GM19463 (cell line): ENCODE data around the gene PDCD11.
"Not testable (repeated sequence)": the region's sequence is repeated elsewhere in the genome, so short reads cannot be mapped to it uniquely, and the experiment has no call there.

Source experiments
- ATAC-seq: cut with Tn5 transposase; IDR thresholded peaks from one replicate; pipeline ENCODE4 v1.9.1; 2021; ENCODE audit warnings: mild to moderate bottlenecking, moderate library complexity; ENCODE audit not compliant: unreplicated experiment

The PDCD11 gene

DNA sequence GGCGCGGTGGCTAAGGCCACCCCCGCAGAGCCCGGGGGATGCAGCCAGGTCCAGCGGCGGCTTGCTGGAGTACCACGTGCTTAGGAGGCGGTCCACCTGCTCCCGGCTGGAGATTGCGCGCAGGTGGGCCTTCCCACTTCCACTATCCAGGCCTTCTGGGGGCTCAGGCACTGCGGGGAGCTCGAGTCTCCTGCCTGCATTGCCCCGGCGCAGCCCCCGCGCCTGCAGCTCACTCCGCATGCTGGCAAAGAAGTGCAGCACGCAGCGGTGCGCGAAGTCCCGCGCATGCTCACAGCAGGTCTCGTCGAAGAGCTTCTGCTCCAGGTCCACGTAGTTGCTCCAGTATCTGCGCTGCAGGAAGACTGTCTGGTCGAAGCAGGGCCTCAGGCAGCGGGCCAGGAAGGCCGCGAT lies 76.8 kb downstream of the PDCD11 start:
- no peak for ATAC-seq

- ATAC-seq: no peak
These were observed 77.7 kb downstream of the PDCD11 start for GRCh38 chr10:103474077-103474476.

DNA sequence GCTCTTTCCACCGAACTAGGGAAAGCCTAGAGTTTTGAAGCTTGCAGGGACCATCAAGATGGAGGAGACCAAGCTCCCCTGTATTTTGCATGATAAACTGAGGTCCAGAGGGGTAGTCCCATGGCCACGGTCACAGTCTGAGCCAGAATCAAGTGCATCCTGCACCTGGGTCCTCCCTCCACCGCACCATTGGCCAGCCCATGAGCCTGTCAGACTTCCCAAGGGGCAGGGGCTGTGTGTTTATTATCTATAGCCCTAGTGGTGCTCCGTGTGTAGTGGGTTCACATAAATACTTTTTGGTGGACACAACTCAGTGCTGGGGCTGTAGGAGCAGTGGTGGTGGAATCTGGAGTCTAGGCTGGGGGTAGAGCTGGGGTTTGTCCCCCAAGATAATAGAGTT lies 79.0 kb downstream of the PDCD11 start:
- ATAC-seq: no peak

DNA sequence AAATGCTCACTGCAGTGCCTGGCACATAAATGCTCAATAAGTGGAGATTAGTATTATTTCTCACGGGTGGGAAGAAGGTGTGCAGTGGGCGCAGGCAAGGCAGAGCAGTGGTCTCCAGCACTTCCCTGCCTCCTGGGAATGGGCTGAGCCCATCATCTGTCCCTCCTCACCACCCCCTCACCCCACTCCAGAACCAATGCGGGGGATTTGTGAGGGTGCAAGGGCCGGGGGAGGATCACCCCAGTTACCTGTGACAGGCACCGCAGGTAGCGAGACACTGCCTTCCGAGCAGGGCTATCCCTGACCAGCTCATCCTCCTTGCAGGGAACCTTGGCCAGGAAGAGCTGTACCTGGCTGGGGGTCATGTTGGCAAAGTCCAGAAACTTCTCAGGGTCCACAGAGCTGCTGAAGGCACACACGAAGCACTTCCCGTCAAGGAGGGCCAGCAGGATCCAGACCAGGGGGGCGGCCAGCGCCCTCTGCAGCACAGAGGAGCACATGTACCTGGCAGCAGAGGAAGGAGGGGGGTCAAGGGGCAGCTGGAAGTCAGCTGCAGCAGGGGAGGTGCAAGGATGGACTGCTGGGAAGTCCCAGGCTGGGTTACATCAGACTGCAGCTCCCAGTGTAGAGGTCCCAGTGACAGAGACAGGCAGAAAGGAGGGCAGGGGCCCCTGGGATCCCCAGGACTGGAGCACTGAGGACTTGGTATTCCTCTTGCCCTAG lies 79.8 kb downstream of the PDCD11 start:
- peak; percentile 43 for ATAC-seq

DNA sequence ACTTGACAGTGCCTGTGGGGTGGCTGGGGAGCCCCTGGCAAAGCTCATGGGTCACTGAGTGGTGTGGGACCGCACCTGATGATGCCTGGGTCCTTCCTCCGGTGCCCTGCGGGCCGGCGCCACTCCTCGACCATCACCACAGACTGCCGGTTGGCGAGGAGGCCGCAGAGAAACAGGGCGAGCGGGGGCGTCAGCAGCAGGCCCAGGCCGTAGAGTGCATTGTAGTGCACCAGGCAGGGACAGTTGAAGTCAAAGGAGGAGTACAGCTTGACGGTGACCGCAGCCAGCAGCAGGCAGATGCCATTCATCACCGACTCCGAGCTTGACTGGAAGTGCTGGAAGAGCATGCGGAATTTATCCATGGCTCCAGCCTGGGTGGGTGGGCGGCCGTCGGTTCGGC lies 82.2 kb downstream of the PDCD11 start:
- ATAC-seq: no peak

DNA sequence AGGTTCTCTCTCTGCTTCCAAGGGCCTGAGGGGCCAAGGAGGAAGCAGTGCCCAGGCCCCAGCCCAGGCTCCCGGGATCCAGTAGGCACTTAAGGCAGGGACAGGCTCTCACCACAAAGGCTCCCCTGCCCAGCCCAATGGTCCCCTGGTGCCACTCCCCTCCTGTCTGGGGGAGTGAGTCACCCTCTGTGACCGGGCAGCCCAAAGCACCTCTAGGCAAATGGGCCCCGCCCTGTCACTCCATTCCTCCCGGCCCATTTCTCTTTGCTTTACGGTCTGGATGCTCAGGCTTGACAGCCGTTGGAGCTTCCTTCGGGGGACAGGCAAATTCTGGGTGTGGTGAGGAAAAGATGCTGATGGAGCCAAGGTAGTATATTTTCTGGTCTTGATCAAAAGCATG lies 82.7 kb downstream of the PDCD11 start, which contains the start of gene CALHM3:
CALHM3 (minus strand) TSS at position 106 of the 400 bp plus-strand sequence. CDS start 208 bp downstream, outside the sequence.
- no peak for ATAC-seq

GRCh38 chr10:103480521-103480920 lies 84.1 kb downstream of the PDCD11 start:
- ATAC-seq: no peak

- ATAC-seq: no peak
These were observed 85.6 kb downstream of the PDCD11 start for GRCh38 chr10:103481974-103482531.

- not testable (repeated sequence) for ATAC-seq
These were observed 90.4 kb downstream of the PDCD11 start for GRCh38 chr10:103486635-103487409.

- ATAC-seq: no peak
These were observed 90.9 kb downstream of the PDCD11 start for GRCh38 chr10:103487410-103487708.

DNA sequence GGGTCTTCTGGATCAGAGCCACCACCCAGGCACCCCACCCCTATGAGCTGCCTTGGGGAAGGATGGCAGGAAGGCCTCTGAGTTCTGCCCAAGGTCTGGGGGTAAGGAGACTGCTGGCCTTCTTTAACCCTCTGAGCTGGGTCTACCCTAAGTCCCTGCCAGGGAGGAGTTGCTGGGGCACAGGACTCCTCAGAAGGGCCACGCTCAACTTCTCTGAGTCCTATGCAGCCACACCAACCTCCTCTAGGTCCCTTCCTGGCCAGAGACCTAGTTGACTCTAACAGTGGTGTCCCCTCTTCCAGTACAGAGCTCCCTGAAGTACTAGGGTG lies 94.5 kb downstream of the PDCD11 start:
- no peak for ATAC-seq

DNA sequence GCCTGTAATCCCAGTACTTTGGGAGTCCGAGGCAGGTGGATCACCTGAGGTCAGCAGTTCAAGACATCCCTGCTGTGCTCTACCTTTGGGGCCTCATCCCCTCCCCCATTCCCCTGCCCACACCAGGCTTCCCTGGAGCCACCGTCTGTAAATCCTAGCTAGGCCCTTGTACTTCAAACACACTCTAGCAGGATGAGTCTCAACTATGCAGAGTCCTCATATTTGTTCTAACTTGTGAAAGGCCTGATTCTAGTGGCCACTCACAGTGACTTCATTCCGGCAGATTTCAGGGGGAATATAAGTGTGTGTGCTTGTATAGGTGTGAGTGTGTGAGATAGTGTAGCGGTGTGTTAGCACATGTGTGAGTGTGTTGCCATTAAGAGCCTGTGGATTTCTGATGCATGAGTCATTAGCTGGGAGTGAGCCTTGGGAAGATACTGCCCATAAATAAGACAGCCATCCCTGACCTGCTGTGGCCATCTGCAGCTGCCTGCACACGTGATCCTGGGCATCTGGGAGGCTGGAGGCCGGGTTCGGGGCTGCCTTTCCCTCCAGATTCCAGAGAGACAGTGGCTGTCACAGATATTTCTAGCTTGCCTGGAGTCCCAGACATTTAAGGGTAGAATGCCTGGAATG lies 95.4 kb downstream of the PDCD11 start:
- ATAC-seq: no peak

DNA sequence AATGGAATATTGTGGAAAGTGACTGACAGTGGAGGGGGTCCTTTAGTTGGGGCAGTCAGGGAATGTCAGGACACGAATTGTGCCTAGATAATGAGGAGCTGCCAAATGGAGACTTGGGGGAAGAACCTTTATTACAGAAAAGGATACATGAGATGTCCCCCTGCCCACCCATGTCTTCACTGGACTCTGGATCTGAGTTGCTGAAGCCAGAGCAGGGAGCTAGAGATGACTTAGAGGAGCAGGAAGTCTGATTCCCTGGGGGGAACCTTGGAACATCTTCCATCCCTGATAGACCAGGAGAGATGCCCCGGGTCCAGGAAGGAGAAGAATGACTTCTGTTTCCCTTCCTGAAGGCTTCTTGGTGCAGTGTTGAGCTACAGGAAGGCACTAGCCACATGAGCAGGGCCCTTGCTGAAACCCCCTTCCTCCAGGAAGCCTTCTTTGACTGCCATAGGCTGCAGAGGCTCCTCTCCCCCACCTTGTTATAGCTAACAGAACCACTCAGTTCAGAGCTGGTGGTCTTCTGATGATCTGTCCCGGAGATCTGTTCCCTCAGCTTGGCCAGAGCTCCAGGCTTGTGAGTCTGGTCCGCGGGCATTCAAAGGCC lies 96.3 kb downstream of the PDCD11 start:
- ATAC-seq: no peak

DNA sequence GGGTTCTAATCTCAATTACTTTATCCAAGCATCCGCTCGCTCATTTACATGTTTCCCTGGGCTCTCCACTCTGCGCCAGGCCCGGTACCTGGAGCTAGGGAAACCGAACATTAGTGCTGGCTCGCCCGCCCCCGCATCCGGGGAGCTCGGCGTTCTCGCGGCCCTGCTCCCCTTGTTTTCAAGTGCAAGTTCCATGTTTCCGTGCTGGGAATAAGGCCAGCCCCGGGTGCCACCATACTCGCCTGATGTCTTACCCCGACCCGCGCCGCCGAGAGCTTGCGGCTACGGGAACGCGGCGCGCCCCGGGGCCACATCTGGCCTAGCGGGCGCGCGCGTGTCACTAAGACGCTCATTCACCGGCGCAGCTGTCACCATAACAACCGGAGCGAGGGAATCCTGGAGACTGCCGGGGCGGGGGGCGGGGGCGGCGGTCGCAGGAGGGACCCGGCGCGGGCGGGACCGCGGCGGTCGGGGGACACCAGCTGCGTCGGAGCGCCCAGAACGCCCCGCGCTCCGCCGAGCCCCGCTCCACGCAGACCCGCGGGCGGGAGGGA lies 97.0 kb downstream of the PDCD11 start, which contains the start of gene NEURL1:
NEURL1 (plus strand) TSS at position 344 of the 554 bp plus-strand sequence. CDS start 683 bp downstream, outside the sequence.
- ATAC-seq: no peak

GRCh38 chr10:103493916-103494877 lies 97.8 kb downstream of the PDCD11 start:
- ATAC-seq: no peak

GRCh38 chr10:103495321-103495720 lies 98.9 kb downstream of the PDCD11 start:
- no peak for ATAC-seq
